ENCODE results near the gene GPS2. TPM values are rescaled to one million over a fixed set of nuclear protein-coding genes. Genes with fewer than 3 reads are reported as not detected.

GPS2 gene
- total and polyA plus RNA-seq, 10 of the 15 experiments (the other 5 are each of a cell fraction or from before 2014, with no cell fraction given) = 10.2 to 96.4 (median 42.5) TPM

GRCh38 chr17:7314719-7315569, at the start of gene GPS2 (continued):
- TF ChIP-seq NFYA (IDR thresholded peaks at IDR 0.05; ENCODE audit: borderline replicate concordance, low read depth, low read length) (no peak), POLR2A (IDR thresholded peaks at IDR 0.05; ENCODE audit: low read depth, low read length) (peak; percentile 94), JUND (IDR thresholded peaks at IDR 0.05; ENCODE audit: low read depth, low read length) (no peak), PBX3 (IDR thresholded peaks at IDR 0.05; ENCODE audit: insufficient replicate concordance, low read depth, low read length) (no peak), BHLHE40 (IDR thresholded peaks at IDR 0.05; ENCODE audit: borderline replicate concordance in 1 of 2, low read depth in 2 of 2, low read length in 1 of 2) (peak; percentile 86 to 96), POLR2AphosphoS2 (IDR thresholded peaks at IDR 0.05; ENCODE audit: low read depth, low read length) (peak; percentile 83; the same call in 1 of the 2 replicates), POLR2AphosphoS5 (IDR thresholded peaks at IDR 0.05; ENCODE audit: low read length) (peak; percentile 71; the same call in 1 of the 2 replicates), EED (IDR thresholded peaks at IDR 0.05; ENCODE audit: low read depth) (no peak), MEF2B (IDR thresholded peaks at IDR 0.05; ENCODE audit: partially characterized antibody, poor library complexity, severe bottlenecking) (no peak), SMARCA5 (IDR thresholded peaks at IDR 0.05) (peak; percentile 81; the same call in 1 of the 2 replicates), NFXL1 (IDR thresholded peaks at IDR 0.05; ENCODE audit: borderline replicate concordance) (no peak), TAF1 (IDR thresholded peaks at IDR 0.05; ENCODE audit: borderline replicate concordance, low read depth, low read length) (0 out of 2 replicates have a peak, but pooled peaks have one; percentile 55), HSF1 (IDR thresholded peaks at IDR 0.05; ENCODE audit: low read depth, low read length) (no peak), NR2C1 (IDR thresholded peaks at IDR 0.05) (peak; percentile 99), ZSCAN29 (IDR thresholded peaks at IDR 0.05) (no peak), TCF12 (IDR thresholded peaks at IDR 0.05; ENCODE audit: low read depth, low read length) (peak; percentile 27; the same call in 1 of the 2 replicates), SMC3 (IDR thresholded peaks at IDR 0.05; ENCODE audit: borderline replicate concordance, low read length) (no peak), E2F4 (IDR thresholded peaks at IDR 0.05; ENCODE audit: low read depth, low read length) (peak; percentile 52; the same call in 1 of the 2 replicates), ZNF207 (IDR thresholded peaks at IDR 0.05; ENCODE audit: borderline replicate concordance) (no peak), LARP7 (IDR thresholded peaks at IDR 0.05) (peak; percentile 92), ESRRA (IDR thresholded peaks at IDR 0.05; ENCODE audit: low read length) (no peak), MYC (IDR thresholded peaks at IDR 0.05; ENCODE audit: insufficient read depth, insufficient read length, insufficient replicate concordance, low read length, severe bottlenecking) (no peak), FOXK2 (IDR thresholded peaks at IDR 0.05) (no peak), MAX (IDR thresholded peaks at IDR 0.05; ENCODE audit: low read depth, low read length) (peak; percentile 76; the same call in 1 of the 2 replicates), SREBF1 (IDR thresholded peaks at IDR 0.05; ENCODE audit: low read length) (peak; percentile 67), SMAD1 (IDR thresholded peaks at IDR 0.05; ENCODE audit: low read depth, partially characterized antibody) (no peak)

All from GM12878 (cell line).